Medulla oblongata (tissue), 1 donor: Measurements from ENCODE around the gene FPR1.

Experiments
- DNase-seq: peaks from one replicate; pipeline ENCODE4 v3.0.0-alpha.2; 2015; ENCODE audit errors: extremely low spot score

The FPR1 gene

GRCh38 chr19:51704626-51705025 lies 47.1 kb downstream of the FPR1 start:
- DNase-seq = no peak

- DNase-seq = peak; percentile 96
Observed at GRCh38 chr19:51703575-51704515, 47.8 kb downstream of the FPR1 start.

GRCh38 chr19:51702825-51703574 lies 48.7 kb downstream of the FPR1 start:
- peak; percentile 16 for DNase-seq

GRCh38 chr19:51702103-51702824 lies 49.4 kb downstream of the FPR1 start:
- peak; percentile 47 for DNase-seq

- no peak for DNase-seq
Observed at GRCh38 chr19:51701468-51702100, 50.1 kb downstream of the FPR1 start.

- DNase-seq = no peak
Observed at GRCh38 chr19:51699170-51699569, 52.5 kb downstream of the FPR1 start.

GRCh38 chr19:51698296-51698695 lies 53.4 kb downstream of the FPR1 start:
- no peak for DNase-seq

- DNase-seq = no peak
Observed at GRCh38 chr19:51697169-51697776, 54.4 kb downstream of the FPR1 start.

GRCh38 chr19:51696606-51697005 lies 55.1 kb downstream of the FPR1 start:
- no peak for DNase-seq
